SKM-1 treated with dmso at 0.1 percent for 144 hours (cell line): ENCODE results near the gene SEPSECS.
A peak's percentile ranks its signal among the peaks of the same experiment; 100 is the strongest.

Experiments
- DNase-seq: peaks from one replicate; lab custom pipeline; 2025; ENCODE audit not compliant: unreplicated experiment; lab: John Stamatoyannopoulos, UW

Gene SEPSECS

DNA sequence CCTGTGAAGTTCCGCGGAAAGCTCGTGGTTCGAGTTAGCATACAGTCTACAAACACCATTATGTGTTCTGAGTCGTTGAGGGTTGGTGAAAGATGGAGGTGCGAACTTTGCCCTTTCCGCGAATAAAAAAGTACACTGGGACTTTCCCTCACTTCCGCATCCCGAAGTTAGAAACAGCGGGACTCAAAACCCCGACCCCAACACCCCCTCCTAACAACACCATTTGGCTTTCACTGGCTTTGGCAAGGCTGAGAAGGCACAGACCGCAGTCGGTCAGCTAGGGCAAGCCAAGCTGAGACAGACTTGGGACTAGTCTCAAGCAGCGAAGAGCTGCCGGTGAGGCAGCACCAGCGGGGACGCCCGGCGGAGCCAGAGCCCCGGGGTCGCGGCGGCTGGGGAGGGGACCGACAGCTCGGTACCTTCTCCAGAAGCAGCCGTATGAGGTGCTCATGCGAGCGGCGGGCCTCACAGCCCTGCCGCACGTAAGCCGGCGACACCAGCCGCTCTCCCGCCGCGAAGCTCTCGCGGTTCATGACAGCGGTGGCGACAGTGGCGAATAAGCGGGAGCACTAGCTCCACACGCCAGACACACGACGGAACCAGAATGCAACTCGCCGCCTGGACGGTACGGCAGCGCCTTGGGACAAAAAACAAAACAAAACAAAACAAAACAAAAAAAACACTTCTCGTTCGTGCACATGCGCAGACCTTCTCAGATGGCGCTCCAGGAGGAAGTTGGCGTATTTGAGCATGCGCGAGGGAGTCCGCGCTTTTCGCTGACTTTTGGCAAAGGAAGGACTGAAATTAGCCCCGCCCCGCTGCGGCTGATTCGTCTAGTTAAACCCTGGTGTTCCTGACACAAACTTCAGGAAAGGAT is at the start of gene SEPSECS:
SEPSECS (minus strand) TSS at position 613 of the 877 bp plus-strand sequence; CDS start at position 533, 80 bp downstream.
- DNase-seq: peak; percentile 97

- DNase-seq: no peak
Observed at GRCh38 chr4:25209702-25210101, 49.5 kb upstream of the SEPSECS start.

- DNase-seq: no peak
Observed at GRCh38 chr4:25207997-25208396, 47.7 kb upstream of the SEPSECS start.

DNA sequence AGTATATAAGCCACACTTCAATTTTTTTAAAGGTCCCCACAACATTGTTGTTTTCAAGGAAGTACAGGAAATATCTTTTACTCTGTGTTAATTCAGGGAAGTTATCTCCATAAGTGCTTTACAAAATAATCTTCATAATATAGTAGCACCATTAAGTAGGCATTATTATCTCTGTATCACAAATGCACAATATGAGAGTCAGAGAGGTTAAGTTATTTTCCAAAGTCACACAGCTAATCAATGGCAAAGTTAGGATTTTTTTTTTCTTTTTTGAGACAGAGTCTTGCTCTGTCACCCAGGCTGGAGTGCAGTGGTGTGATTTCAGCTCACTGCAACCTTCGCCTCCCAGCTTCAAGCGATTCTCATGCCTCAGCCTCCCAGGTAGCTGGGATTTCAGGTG is 38.5 kb upstream of the SEPSECS start:
- DNase-seq: no peak

- no peak for DNase-seq
Observed at GRCh38 chr4:25190407-25190806, 30.2 kb upstream of the SEPSECS start.

DNA sequence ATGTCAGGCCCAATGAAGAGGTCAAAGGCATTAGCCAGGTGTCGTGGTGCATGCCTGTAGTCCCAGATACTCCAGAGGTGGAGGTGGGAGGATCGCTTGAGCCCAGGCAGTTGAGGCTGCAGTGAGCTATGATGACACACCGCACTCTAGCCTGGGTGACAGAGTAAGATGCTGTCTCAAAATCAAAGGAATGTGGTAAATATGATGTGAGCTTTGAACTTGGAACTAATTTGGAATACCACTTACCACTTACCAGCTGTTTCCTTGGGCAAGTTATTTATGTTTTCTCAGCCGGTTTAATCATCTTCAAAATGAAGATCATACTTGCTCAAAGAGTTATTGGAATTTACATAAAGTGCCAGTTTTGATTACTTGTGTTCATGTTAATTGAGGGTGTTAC is 23.8 kb upstream of the SEPSECS start:
- no peak for DNase-seq

DNA sequence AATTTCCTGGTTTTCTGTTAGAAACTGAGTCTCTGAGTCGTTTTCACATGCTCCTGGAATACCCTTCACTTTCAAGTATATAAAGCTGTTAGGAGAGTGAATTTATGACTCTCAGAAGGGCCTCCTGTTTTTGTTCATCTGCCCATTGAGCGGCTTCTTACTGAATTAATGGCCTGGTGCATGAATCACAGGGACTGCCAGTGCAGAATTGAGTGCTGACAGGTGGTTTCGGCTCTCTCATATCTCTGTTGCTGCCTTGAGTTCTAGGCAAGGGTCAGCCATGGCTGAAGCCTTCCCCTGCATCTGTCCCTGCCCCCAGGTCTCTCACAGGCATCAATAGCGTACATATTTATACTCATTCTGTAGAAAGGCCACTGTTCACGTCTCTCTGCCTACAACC is 22.7 kb upstream of the SEPSECS start:
- DNase-seq: no peak

GRCh38 chr4:25180524-25181131 is 20.4 kb upstream of the SEPSECS start:
- DNase-seq: peak; percentile 32

GRCh38 chr4:25178838-25179261 is 18.6 kb upstream of the SEPSECS start:
- no peak for DNase-seq

DNA sequence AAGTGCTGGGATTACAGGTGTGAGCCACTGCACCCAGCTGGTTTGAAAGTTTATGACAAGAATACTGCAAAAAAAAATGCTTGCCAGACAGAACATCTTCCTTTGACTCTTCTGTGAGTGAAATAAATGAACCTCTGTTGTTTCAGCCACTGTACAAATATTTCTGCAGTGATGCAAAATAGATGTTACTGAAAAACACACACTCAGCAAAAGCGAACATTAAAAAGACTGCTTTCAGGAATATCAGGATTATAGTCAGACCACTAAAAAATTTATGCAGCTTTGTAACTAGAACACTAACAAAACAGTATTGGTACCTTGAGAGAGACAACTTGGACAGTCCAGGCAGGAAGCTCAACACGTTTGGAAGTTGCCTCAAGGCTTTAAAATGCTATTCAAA is 16.9 kb upstream of the SEPSECS start:
- no peak for DNase-seq

DNA sequence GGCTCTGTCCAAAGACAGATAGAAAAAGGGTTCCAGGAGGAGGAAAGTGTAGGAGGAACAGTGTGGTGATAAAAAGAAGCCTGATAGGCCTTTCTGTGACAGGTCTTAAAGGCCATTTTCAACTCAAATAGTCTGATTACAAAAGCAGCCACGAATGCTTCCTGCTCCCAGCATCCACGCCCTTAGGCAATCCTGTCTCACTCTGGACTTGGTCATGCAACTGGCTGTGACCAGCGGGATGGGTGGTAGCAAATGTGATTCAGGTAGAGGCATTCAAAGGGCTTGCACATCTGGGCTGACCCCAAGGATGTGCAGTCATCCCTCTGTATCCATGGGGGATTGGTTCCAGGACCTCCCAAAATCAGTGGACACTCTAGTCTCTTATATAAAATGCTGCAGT is 14.4 kb upstream of the SEPSECS start:
- DNase-seq: no peak

DNA sequence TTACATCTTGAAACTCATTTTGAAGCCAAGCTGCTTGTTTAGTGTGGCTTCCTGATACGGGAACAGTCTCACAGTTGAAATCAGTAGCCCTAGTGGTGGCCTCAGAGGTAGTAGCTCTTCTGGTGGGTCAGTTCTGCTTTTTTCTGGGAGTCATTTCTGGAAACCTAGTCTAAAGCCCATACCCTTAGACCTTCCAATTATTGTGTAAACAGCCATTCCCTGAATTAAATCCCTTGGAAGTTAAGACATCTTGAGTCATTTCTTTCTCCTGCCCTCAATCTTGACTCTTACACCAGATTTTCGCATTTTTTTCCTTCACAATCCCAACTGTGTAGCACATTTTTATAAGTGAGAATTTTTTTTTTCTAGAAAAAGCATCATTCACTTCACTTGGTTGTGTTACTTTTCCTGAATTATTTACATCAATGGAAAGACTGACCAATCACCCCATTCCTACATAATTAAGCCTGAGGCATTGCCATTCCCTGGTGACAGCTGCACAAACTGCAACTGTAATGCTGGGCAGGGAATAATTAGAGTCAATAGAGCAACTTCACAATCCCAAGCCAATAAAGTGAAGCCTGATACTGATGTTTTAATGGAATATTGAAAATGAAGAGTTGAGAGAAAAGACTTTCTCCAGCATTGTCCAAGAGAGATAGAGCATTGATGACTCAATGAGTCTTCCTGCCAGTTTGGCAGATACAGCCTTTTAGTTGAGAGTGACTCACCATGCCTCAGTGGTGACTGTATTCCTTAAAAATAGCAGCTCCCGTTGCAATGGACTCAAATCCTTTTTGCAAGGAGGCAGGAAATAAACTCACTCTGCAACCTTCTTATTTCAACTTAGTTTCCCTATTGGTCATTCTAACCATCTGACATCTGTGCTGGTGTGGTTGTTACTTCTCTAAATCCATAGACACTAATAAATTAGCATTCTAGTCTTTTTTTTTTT is 13.0 kb upstream of the SEPSECS start:
- DNase-seq: peak; percentile 82

DNA sequence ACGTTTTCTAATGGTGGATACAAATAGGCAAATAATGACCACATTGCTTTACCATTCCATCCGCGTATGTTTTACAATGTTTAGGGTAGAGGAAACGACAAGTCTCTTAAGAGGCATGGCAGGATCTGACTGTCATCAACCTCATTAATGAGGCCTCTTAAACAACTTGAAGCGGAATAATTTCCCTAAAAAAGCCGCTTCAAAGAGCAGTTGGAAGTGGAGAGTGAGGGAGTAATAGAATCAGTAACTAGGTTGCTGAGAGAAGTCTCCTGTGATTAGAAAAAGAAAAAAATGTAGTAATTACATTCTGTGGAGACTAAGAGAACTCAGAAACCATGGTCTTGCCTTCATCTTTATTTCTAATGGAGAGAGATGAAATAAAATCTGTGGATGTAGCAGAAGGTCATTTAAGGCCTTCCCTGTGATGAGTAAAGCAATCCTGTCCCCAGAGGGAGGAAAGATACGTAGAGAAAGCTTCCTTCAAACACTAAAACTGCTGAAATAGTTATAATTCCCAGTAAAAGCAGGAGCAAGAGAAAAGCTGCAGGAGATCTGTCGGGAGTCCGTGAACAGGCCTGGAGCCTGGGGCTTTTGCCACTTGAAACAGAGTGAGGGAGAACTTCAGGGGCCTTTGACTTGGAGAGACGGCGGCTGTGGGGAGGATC is 11.1 kb upstream of the SEPSECS start:
- DNase-seq: no peak

DNA sequence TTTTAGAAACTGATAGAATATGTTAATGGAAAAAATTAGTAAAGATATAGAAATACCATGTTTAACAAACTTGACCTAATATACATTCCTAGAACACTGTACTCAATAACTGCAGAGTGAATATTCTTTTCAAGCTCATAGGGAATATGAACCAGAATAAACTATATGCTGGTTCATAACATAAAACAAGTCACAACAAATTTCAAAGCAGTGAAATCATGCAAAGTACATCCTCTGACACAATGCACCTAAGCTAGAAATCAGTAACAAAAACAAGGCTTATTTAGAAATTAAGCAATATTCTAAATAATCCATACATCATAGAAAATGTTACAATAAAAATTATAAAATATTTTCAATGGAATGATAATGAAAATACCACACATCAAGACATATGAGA is 9.2 kb upstream of the SEPSECS start:
- no peak for DNase-seq

- DNase-seq: no peak
Observed at GRCh38 chr4:25165916-25166315, 5.7 kb upstream of the SEPSECS start.

DNA sequence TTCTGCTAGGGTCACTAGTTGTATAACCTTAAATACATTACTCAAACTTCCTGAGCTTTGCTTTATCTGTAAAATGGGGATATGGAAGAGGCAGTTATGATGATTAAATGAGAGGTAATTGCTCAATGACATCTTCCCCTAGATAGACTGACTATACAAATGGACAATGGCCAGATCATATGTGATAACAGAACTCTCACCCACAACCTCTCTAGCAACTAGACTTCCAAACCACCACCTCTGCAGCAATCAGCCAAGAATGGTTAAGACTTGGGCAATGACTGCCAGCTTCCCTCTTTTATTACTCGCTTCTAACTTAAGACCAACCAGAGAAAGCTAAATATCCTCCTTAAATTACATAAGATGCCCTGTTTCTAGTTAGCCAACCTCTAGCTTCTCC is 2.9 kb upstream of the SEPSECS start:
- DNase-seq: peak; percentile 97

GRCh38 chr4:25162566-25162965 is 2.3 kb upstream of the SEPSECS start:
- no peak for DNase-seq

DNA sequence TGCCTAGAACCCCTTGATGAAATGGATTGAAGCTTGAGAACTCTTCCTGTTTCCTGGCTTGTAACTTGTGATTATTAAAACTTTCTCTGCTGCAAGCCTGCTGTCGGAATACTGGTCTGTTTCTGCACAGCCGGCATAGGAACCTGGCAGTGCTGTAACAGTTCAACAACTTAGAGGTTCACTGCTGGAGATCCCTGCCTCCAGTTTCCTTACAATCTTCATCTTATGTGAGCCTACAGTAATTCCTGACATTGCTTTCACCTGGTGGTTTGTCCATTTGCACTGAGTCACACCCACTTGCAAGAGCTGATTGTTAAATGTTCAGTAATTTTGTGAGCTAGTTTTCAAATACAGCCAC is 1.3 kb upstream of the SEPSECS start:
- no peak for DNase-seq

GRCh38 chr4:25160714-25161592 is 704 bp upstream of the SEPSECS start:
- DNase-seq: peak; percentile 47

GRCh38 chr4:25158817-25159216 is 1.4 kb downstream of the SEPSECS start:
- DNase-seq: no peak
